Measurements from ENCODE around the gene ZMAT5.

GRCh38 chr22:29786031-29786430 is 19.2 kb upstream of the ZMAT5 start:
- TF ChIP-seq POLR2A (IDR thresholded peaks at IDR 0.05; ENCODE audit: low read depth, low read length) (no peak), TAF1 (IDR thresholded peaks at IDR 0.05; ENCODE audit: low read depth, low read length) (no peak), POLR2AphosphoS5 (IDR thresholded peaks at IDR 0.05; ENCODE audit: low read depth, low read length) (no peak), SPI1 (IDR thresholded peaks at IDR 0.05; ENCODE audit: low read depth, low read length) (no peak)
